Osteoblast (primary cell): ENCODE data around the gene BMP10. TPM values are rescaled to one million over a fixed set of nuclear protein-coding genes. Genes with fewer than 3 reads are reported as not detected.
A peak's percentile ranks its signal among the peaks of the same experiment; 100 is the strongest.

Experiments used
- DNase-seq: peaks from one replicate; pipeline ENCODE4 v3.0.0; 2011; ENCODE audit warnings: low spot score, mixed read lengths; ENCODE audit not compliant: insufficient read length; ENCODE audit errors: missing footprints
- H2AFZ ChIP-seq: 2 replicates; pipeline ENCODE4 v1.6.0; 2011; ENCODE audit warnings: mild to moderate bottlenecking, low read length
- H3K27ac ChIP-seq: 2 replicates; pipeline ENCODE4 v1.5.1; 2011; ENCODE audit warnings: mild to moderate bottlenecking, low read depth, low read length, moderate library complexity
- H3K27me3 ChIP-seq: 2 replicates; pipeline ENCODE4 v1.6.0; 2012; ENCODE audit warnings: mild to moderate bottlenecking, control low read depth, inconsistent platforms, low read length, moderate library complexity; ENCODE audit not compliant: insufficient read depth
- H3K36me3 ChIP-seq: 2 replicates; pipeline ENCODE4 v1.5.1; 2011; ENCODE audit warnings: mild to moderate bottlenecking, low read length, control low read depth, moderate library complexity; ENCODE audit not compliant: insufficient read depth
- H3K4me1 ChIP-seq: 2 replicates; pipeline ENCODE4 v1.5.1; 2011; ENCODE audit warnings: mild to moderate bottlenecking, low read length, control low read depth, moderate library complexity; ENCODE audit not compliant: insufficient read depth
- H3K4me2 ChIP-seq: 2 replicates; pipeline ENCODE4 v1.6.0; 2011; ENCODE audit warnings: mild to moderate bottlenecking, low read length; ENCODE audit not compliant: insufficient read depth
- H3K4me3 ChIP-seq: fragments of 200-600 bp; sonication (generic); 3 replicates; pipeline ENCODE4 v1.5.1; 2012; ENCODE audit warnings: mild to moderate bottlenecking, low read length, inconsistent platforms; ENCODE audit not compliant: insufficient read depth
- H3K79me2 ChIP-seq: 2 replicates; pipeline ENCODE4 v1.6.0; 2012; ENCODE audit warnings: mild to moderate bottlenecking, low read length, control low read depth, inconsistent platforms; ENCODE audit not compliant: insufficient read depth
- H3K9me3 ChIP-seq: 2 replicates; pipeline ENCODE4 v1.5.1; 2011; ENCODE audit warnings: low read depth, low read length, control low read depth
- H4K20me1 ChIP-seq: 2 replicates; pipeline ENCODE4 v1.6.0; 2012; ENCODE audit warnings: mild to moderate bottlenecking, low read length, control low read depth; ENCODE audit not compliant: insufficient read depth
- total RNA-seq: library from RNA; depleted of rRNA; stranded (reverse); fragments of >200 nt; gene quantifications from 2 replicates; pipeline ENCODE4 v1.2.3, GENCODE V29; 2012
- TF ChIP-seq, protein P1 (sequence below): IDR thresholded peaks from 2 replicates; pipeline ENCODE4 v1.5.1; 2011; ENCODE audit warnings: mild to moderate bottlenecking, low read depth, low read length, moderate library complexity; ENCODE audit errors: extremely low read depth

Gene BMP10
- total RNA-seq, 1 donor, result not detected

DNA sequence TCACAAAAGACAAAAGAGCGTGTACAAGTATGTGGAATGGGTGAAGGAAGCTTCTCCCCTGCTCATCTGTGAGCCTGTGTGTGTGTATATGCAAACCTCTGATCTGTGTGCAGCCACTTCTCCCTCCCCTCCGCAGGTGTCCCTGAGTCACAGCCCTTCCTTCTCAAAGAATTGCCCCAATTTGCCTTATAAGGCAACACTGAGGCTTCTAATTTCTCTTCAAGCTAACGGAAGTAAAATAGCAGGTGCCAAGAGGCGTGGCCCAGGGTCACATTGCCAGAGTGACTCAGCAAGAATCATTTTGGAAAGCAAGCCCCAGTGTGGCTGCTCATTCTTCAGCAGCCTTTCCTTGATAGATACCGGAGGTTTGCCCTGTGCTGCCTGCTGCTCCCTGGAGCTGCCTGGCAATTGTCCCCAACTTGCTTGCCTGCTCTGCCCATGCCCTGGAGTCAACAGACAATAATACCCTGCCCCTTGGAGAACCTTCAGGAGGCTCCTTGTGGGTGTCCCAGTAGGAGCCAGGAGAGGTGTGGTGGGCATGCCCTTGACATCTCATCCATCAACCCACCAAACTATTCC lies 37.3 kb upstream of the BMP10 start:
- Histone ChIP-seq H3K79me2 (no peaks in the 10 kb centered on the region), H3K4me1 (peaks cover 7% of the 10 kb centered on the region), H3K4me2 (no peak overlapping the region), H3K4me3 (no peak overlapping the region), H3K36me3 (no peaks in the 10 kb centered on the region), H3K9me3 (no peaks in the 10 kb centered on the region), H4K20me1 (no peaks in the 10 kb centered on the region), H3K27me3 (peaks cover 11% of the 10 kb centered on the region), H3K27ac (no peak overlapping the region), H2AFZ (peak overlapping the region; percentile 30)
- TF ChIP-seq, protein P1, sequence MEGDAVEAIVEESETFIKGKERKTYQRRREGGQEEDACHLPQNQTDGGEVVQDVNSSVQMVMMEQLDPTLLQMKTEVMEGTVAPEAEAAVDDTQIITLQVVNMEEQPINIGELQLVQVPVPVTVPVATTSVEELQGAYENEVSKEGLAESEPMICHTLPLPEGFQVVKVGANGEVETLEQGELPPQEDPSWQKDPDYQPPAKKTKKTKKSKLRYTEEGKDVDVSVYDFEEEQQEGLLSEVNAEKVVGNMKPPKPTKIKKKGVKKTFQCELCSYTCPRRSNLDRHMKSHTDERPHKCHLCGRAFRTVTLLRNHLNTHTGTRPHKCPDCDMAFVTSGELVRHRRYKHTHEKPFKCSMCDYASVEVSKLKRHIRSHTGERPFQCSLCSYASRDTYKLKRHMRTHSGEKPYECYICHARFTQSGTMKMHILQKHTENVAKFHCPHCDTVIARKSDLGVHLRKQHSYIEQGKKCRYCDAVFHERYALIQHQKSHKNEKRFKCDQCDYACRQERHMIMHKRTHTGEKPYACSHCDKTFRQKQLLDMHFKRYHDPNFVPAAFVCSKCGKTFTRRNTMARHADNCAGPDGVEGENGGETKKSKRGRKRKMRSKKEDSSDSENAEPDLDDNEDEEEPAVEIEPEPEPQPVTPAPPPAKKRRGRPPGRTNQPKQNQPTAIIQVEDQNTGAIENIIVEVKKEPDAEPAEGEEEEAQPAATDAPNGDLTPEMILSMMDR, result no peak
- peak; percentile 27 for DNase-seq

DNA sequence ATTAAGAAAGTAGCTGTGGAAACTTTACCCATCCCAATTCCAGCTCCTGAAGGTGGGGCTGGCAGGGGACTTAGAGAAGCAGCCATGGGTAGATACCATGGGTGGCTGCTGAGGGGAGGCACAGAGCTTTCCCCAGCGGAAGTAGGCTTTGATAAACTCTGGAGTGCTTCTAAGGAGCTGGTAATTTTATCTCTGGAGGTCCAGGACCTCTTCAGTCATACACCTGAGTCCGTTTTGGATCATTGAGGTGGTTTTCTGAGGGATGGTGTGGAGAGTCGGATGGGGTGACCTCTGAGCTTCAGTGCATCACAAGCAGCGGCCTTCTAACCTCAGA lies 36.7 kb upstream of the BMP10 start:
- no peak overlapping the region for H3K4me3 ChIP-seq
- H3K27ac ChIP-seq, result no peak overlapping the region
- no peaks in the 10 kb centered on the region for H3K79me2 ChIP-seq
- H3K4me2 ChIP-seq, result no peak overlapping the region
- H2AFZ ChIP-seq, result no peak overlapping the region
- DNase-seq, result no peak
- TF ChIP-seq, protein P1, result no peak
- H3K27me3 ChIP-seq, result peaks cover 14% of the 10 kb centered on the region
- no peaks in the 10 kb centered on the region for H3K9me3 ChIP-seq
- H3K4me1 ChIP-seq, result peaks cover 7% of the 10 kb centered on the region
- no peaks in the 10 kb centered on the region for H3K36me3 ChIP-seq
- no peaks in the 10 kb centered on the region for H4K20me1 ChIP-seq

DNA sequence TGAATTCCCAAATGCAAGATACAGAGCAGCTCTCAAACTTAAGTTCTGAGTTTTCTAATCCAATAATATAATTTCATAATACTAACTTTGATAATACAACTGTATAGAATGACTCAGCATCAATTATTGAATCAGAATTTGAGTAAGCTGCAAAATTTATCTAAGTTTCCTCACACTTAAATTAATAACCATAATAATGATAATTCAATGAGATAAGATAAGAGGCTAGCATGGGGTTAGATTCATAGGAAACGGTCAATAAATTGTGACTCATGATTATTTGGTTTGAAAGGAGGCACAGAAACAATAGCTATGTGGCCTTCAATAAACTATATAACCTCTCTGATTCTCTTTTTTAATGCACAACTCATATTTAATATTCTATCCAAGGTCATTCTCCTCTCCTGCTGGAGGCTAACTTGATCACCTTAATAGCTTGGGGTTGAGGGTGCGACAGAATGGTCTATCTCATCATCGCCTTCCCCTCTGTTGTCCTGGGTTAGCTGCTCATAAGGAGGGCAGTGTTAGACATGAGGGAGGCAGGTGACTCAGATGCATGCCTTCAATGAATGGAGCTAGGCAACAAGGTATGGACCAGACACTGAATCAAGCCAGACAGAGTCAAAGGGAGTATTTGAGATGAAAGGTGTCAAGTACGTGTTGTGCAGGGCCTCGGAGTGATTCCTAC lies 36.2 kb upstream of the BMP10 start:
- H3K4me2 ChIP-seq, result no peak overlapping the region
- H3K27ac ChIP-seq, result no peak overlapping the region
- DNase-seq, result no peak
- H2AFZ ChIP-seq, result no peak overlapping the region
- H3K79me2 ChIP-seq, result no peaks in the 10 kb centered on the region
- H3K36me3 ChIP-seq, result no peaks in the 10 kb centered on the region
- TF ChIP-seq, protein P1, result no peak
- no peaks in the 10 kb centered on the region for H4K20me1 ChIP-seq
- no peaks in the 10 kb centered on the region for H3K9me3 ChIP-seq
- no peak overlapping the region for H3K4me3 ChIP-seq
- H3K27me3 ChIP-seq, result peaks cover 15% of the 10 kb centered on the region
- peaks cover 7% of the 10 kb centered on the region for H3K4me1 ChIP-seq

DNA sequence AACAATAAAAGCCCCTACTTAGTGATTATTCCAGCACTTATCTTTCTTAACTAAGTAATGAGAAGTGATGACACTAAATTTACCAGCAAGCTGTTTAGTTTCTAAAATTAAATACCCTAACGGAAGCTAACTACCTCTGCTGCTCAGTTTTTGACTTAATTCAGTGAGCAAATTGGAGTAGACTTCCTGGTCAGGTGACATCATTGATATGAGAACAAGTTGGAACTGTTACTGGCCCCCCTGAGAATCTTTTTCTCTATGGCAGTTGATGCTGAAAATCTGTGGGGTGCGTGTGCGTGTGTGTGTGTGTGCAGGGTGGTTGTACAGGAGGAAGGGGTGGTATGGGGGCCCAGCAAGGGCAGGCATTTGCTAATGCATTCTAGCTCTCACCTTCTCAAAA lies 35.5 kb upstream of the BMP10 start:
- no peaks in the 10 kb centered on the region for H4K20me1 ChIP-seq
- H3K4me2 ChIP-seq, result no peak overlapping the region
- TF ChIP-seq, protein P1, result no peak

More for the DNA sequence above, 35.5 kb upstream of the BMP10 start:
- Histone ChIP-seq H3K36me3 (no peaks in the 10 kb centered on the region), H2AFZ (no peak overlapping the region), H3K4me1 (peaks cover 7% of the 10 kb centered on the region), H3K4me3 (no peak overlapping the region), H3K9me3 (no peaks in the 10 kb centered on the region), H3K79me2 (no peaks in the 10 kb centered on the region), H3K27me3 (peaks cover 10% of the 10 kb centered on the region), H3K27ac (no peak overlapping the region)
- no peak for DNase-seq
